Esophagus squamous epithelium (tissue), 4 donors: ENCODE measurements around the gene IL1R2.

ENCODE experiments used
- POLR2A ChIP-seq, 4 donors: fragments of 450-650 bp; IDR thresholded peaks; one replicate each; pipeline ENCODE4 v1.6.1; 2017; ENCODE audit warnings: antibody characterized with exemption in 4 of 4, mild to moderate bottlenecking in 4 of 4, moderate library complexity in 3 of 4
- TF ChIP-seq, protein P1 (sequence below), 6 experiments: fragments of 450-650 bp in 4 of 6; fragments of 200-600 bp in 2 of 6; sonication (generic) in 2 of 6; IDR thresholded peaks; one replicate each; pipeline ENCODE4 v1.5.1; 2016 to 2019; ENCODE audit warnings: antibody characterized with exemption in 6 of 6, mild to moderate bottlenecking in 4 of 6, moderate library complexity in 4 of 6

DNA sequence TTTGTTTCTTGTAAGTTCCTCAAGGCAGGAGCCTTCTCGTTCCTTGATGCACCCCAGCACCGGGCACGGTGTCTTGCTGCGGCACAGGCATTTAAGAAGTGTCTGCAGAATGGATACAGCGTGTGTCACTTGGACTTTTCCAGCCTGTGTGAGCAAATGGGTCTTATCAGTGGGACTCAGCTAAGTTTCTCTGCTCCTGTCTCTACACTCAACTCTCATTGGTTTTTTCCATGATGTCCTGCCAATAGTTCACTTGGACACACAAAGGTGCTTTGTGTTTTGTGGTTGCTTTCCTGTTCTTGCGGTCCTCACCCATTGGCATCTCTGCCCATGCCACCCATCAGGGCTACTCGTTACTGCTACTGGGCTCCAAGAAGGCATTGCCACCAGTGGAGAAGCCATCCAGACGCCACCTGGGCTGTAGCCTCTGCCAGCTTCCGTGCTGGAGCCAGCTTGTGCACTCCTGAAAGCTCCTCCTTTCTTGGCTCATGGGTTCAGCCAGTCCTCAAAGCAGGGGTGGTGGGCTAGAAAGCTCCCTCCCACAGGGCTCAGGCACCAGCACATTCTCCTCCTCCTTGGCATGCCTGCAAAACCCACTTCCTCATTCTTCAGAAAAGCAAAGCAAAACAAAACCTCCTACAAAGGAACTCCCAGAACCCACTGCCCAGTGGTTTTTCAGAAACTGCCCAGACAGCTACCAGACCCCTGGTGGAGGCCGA lies 41.4 kb downstream of the IL1R2 start:
- TF ChIP-seq, protein P1, sequence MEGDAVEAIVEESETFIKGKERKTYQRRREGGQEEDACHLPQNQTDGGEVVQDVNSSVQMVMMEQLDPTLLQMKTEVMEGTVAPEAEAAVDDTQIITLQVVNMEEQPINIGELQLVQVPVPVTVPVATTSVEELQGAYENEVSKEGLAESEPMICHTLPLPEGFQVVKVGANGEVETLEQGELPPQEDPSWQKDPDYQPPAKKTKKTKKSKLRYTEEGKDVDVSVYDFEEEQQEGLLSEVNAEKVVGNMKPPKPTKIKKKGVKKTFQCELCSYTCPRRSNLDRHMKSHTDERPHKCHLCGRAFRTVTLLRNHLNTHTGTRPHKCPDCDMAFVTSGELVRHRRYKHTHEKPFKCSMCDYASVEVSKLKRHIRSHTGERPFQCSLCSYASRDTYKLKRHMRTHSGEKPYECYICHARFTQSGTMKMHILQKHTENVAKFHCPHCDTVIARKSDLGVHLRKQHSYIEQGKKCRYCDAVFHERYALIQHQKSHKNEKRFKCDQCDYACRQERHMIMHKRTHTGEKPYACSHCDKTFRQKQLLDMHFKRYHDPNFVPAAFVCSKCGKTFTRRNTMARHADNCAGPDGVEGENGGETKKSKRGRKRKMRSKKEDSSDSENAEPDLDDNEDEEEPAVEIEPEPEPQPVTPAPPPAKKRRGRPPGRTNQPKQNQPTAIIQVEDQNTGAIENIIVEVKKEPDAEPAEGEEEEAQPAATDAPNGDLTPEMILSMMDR (IDR thresholded peaks at IDR 0.05): no peak
- no peak for TF ChIP-seq POLR2A (IDR thresholded peaks at IDR 0.05)
